HG02798 (cell line): ENCODE data around the gene OSBP2.

Experiments
- ATAC-seq: cut with Tn5 transposase; IDR thresholded peaks from one replicate; pipeline ENCODE4 v1.9.1; 2021; ENCODE audit warnings: mild to moderate bottlenecking; ENCODE audit not compliant: unreplicated experiment, poor library complexity

OSBP2 gene

DNA sequence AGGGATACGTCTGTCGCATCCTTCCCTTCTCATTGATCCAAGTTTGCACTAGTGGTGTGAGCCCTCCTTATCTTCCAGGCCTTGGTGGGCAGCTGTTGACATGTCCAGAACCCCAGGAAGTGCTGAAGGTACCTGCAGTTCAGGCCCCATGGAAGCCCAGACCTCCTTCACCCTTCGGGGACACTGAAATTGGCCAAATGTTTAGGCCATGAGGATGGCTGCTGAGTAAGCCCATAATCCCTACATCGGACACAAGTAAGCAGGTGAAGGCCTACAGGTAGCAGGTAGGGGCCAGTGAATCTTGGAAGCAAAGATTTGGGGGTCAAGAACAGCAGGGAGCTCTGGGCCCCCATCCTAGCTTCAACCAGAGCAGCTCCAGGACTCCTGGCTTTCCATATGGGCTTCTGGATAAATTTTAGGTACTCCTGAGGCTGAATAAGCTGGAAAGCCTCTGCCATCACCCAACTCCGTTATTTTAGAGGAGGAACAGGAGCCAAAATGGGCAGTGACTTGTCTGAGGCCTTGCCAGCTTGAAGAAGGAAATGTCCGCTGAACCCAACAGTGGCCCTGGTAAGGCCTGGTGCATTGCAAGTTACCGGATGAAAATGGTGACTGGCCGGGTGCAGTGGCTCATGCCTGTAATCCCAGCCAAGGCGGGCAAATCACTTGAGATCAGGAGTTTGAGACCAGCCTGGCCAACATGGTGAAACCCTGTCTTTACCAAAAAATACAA lies 228.7 kb downstream of the OSBP2 start:
- no peak for ATAC-seq

DNA sequence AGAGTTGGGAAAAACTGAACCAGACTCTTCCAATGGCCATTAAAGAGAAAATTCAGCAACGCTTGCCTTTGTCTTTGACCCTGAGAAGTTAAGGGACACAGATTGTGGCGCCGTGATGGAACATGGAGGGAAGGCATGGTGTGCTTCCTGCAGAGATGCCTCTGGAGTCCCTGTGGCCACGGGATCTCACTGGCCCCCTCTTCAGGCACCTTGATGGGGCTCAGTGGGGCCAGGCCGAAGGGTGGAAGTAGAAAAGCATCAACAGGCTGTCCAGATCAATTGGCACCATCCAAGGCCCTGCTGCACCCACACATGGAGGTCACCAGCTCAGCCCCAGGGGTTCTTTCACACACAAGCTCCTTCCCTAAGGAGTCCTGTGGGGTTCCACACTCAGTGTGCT lies 231.0 kb downstream of the OSBP2 start:
- no peak for ATAC-seq

DNA sequence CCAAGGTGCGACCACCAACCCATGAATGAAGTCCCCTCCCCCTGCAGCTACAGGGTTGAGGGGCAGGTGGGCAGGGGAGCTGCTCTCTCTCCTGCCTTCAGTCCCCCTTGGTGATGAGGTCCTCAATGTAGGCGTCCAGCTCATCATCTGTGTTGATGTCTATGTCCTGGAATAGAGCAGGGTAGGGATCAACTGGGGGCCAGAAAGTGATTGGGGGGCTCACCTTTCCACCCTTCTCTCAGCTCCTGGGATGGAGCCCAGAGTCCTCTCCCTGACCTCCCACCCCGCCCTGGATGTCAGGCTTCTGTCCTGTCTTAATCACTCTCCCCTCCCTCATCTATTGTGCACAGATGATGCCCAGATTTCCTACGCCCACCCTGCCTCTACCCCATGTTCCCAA lies 232.0 kb downstream of the OSBP2 start:
- no peak for ATAC-seq

DNA sequence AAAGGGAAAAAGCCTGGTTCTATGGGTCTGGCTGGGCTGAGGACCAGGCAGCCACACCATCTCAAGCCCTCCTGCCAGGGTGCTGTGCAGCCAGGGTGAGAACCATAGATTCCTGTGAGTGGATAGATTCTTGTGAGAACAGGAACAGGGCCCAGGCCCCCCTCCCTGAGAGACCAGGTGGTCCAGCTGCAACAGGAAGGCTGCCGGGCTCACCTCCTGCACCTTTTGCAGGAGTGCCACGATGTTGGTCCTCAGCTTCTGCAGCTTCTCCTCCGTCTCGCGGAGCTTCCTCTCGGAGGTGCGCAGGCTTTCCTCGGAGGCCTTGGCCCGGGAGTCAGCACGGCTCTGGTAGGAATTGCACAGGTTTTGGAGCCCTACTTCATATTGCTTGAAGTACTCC lies 233.1 kb downstream of the OSBP2 start:
- ATAC-seq, result no peak

DNA sequence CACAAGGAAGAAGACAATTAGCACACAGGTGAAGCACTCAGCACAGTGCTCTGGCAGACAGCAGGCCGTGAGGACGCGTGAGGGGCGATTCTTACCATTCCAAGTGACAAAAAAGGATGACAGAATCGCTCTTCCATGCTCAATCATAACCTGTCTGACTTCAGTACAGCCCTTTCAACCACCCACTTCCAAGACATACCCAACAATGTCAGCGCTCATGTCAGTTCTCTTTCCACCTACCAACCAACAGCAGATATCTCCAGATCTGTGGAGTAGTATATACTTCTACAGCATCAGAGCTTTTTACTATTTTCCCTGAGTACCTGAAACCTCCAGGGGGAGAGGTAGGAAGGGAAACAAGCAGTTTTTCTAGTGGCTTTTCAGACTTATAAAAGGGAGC lies 233.7 kb downstream of the OSBP2 start:
- ATAC-seq, result no peak

DNA sequence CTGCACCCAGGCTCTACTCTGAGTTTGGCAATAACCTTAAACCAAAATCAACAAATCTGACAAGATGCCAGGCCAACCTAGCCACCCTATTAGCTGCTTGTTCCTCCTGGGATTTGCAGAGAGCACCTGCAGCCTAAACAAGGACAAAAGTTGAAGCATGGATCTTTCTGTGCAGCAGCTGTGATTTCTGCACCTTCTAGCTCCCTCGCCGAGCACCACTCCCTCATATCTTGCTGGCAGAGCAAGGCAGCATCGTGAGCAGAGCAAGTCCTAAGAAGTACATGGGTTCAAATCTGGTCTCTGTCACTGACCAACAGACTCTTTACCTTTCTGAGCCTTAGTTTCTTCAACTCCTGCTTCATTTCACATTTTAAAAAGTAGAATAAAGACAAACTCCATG lies 235.6 kb downstream of the OSBP2 start:
- ATAC-seq, result no peak

DNA sequence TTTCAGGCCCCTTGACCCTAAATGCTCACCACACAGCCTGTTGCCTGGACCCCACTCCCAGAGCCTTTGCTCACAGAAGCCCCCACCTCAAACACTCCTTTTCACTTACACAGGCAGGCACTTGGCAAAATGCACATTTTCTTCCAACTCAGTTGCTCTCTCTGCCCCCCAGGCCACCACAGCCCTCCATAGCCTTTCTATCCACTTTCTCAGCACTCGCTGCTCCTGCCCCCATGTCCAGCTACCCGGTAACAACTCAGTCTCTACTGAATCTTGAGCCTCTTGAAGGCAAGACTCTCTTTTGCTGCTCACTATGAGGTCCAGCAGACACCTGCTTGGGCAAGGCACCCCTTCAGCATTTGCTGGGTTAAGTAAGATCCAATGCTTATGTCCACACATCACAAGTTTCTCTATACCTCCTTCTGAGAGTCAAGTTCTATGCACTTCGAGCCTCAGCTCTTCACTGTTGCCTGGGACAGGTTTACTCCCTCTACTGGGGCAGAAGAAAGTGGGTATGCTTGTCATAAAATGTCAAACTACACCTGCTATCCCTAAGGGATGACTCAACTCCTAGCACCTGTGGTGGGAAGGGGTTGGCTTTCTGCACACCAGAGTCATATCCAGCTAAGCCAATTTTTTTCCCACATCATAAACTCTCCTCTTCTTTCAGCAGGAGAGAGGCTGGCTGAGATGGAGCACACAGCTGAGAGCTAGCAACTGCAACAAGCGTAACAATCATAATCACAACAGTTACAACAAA lies 237.0 kb downstream of the OSBP2 start:
- ATAC-seq, result no peak

DNA sequence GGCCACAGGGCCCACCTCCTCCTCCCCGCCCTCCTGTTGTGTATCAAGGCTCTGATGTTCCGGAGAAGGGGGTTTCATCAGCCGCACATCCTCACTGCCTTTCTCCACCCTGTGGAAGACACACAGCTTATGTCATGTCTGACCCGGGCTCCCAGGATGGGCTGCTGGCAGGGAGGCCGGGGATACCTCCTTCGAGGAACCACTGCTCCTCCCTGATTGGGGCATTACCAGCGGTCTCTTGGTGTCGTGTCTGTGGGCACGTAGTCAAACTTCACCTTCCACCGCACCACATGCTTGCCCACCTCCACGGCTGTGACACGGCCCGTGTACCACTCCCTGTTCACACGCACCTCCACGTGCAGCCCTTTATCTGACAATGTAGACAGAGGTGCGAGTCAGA lies 238.0 kb downstream of the OSBP2 start:
- ATAC-seq, result no peak

DNA sequence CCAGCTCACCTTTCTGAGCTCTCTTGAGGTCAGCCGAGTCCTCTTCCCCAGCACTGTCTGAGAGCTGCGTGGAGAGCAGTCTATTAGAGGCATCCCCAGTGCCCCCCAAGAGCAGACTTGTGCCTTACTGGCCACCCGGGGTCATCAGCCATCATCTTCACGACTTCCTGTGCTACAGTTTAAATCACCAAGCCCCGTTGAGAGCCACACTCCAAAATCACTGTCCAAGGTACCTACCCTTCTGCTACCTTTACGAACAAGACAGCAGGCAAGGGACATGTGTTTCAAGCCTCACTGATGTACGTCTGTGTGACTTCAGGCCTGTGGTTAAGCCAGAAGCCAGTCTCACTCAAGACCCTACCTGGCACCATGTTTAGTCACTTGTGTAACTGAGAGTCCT lies 238.8 kb downstream of the OSBP2 start:
- no peak for ATAC-seq

DNA sequence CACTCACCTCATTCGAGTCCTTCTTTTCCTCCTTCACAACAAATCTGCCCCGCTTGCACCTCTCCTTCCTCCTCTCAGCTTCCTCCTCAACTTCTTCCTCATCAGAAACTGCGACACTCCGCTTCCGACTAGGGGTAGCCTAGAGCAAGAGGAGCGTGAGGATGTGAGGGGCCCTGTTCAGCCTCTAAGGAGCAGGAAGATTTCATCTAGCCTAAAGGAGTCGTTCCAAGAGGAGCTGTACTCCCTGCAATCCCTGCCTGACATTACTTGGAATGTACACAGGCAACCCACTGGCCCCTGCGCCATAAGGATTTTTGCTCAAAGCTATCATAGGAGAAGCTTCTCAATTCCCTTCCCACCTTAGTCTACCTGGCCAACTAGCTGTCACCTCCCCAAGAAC lies 239.4 kb downstream of the OSBP2 start:
- ATAC-seq, result no peak

DNA sequence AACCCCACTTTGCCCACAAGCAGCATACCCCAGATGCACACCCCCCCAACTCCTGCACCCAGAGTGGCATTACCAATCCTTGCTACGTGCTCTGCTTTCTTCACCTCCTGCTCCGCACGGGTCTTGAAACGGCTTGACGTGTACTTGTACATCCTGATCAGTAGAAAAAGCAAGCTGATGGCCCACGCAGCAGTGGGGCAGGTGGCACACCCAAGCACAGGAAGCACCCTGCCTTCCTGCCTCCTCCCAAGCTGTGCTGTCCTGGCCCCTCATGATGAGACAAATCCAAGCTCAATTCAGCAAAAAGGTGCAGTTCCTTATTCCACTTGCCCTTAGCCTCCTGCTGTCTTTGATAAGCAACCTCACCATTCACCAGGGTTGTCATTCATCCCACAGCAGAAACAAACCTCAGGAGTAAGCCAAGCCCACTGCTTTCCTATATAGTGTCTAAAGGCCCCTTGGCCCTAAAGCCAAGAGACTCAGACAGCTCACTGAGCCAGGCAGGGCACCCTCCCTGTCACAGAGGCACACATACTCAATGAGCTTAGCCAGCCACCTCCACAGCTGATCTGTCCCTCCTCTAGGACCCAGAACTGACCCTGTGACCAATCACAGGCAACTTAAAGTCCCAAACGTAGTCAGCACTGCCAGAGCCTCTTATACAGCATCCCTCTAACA lies 246.2 kb downstream of the OSBP2 start:
- no peak for ATAC-seq

DNA sequence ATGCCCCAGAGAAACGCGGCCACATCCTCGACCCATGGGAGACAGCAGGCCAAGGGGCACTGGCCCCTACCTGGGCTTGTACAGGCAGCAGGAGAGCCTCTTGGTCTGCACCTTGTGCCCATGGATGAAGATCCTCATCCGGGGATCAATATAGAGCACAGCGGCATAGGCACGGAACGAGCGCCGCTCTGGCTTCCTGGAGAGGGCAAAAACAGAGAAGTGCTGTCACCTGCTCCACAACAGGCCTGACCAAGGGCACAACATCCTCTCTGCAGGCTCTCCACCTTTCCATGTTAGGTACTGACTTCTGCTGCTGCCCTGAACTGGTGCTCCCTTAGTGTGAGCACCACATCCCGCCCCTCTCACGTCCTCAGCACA lies 246.7 kb downstream of the OSBP2 start:
- no peak for ATAC-seq

DNA sequence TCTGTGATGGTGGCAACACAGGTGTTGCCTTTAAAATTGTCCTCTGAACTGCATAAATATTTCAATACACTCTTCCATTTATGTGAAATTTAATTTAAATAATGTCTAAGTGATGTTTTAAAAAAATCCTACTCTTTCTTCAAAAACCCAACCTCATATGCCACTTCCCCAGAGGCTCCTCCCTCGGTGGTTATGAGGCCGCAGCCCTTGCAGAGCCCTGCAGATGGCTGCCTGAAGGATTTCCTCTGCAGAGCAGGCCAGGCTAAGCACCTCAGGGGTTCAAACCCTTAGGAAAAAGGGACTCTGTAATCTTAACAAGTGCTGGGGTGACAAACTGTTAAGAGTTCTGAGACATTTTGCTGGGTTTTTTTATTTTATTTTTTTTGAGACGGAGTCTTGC lies 248.7 kb downstream of the OSBP2 start:
- no peak for ATAC-seq

DNA sequence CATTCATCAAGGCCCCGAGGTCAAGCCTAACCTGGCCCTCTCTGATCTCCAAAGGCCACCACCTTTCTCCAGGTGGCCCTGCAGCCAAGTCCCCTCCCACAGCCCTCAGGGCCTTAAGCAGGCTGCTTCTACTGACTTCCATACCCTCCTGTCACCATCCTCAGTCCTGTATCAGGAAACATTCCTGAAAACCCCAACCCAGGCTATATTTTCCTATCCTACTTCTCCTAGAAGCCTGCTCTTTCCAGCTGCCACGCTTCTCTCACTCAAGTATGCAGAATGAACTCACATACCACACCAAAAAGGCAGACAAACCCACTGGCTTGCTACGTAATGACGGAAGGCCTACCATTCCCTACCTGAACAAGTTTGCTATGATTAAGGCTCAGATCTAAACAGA lies 250.3 kb downstream of the OSBP2 start:
- no peak for ATAC-seq

DNA sequence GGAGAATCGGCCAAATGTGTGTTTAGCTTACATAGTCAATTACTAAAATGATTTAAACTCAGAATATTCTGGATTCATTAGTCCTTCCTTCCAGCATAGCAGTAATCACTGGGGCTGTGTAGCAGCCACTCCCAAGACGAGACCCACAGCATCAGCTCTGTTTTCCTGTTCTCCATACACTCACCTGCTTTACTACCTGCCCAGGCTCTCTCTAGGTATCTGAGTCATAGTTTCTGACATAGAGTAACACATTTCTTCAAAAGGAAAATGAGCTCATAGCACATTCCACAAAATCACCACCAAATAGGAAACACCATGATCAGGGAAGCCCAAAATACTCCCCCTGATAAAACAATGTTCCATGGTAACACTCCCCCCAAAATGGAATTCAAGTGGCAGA lies 251.0 kb downstream of the OSBP2 start:
- no peak for ATAC-seq

DNA sequence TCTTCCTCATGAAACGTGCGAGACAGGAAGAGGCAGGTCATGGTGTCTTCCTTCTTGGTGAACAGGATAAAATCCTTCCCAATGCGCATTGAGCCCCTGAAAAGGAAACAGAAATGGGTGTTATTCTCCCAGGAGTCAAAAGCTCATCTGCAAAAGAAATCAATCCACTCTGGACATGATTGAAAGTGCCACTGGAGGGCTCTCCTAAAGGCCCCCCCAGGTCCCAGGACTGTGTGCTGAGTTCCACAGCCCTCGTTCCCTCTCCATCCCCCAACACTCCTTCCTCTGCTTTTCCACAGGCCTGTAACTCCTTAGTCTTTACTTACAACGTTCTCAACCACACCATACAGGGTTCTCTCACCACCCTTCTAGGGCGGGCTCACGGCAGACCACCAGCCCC lies 251.7 kb downstream of the OSBP2 start:
- no peak for ATAC-seq

DNA sequence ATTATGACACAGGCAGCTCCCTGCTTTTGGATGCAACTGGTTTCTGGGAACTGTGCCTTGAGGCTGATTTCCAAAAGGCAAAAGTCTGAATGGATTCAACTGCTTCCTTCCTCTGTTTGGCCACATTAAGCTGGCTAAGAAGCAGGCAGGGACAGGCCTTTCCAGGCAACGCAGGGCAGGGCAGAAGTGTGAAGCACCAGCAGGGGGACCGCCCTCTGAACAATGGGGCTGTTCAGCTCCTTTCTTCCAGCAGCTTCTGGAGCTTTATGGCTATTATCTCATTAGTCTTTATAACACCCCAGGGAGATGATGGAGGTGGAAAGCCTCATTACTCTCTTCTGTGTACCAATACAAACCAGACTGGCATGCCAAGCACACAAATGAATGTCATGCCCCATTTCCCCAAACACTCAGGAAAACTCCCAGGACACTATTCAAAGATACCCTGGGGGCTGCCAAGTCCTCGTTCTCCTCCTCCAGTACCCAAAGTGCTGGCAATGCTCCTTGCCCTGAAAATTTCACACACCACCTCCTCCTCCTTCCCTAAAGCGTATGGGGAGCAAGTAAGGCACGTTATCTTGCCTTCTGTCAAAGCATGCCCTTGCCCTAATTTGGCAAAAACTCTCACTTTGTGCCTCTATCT lies 252.6 kb downstream of the OSBP2 start:
- ATAC-seq, result no peak

DNA sequence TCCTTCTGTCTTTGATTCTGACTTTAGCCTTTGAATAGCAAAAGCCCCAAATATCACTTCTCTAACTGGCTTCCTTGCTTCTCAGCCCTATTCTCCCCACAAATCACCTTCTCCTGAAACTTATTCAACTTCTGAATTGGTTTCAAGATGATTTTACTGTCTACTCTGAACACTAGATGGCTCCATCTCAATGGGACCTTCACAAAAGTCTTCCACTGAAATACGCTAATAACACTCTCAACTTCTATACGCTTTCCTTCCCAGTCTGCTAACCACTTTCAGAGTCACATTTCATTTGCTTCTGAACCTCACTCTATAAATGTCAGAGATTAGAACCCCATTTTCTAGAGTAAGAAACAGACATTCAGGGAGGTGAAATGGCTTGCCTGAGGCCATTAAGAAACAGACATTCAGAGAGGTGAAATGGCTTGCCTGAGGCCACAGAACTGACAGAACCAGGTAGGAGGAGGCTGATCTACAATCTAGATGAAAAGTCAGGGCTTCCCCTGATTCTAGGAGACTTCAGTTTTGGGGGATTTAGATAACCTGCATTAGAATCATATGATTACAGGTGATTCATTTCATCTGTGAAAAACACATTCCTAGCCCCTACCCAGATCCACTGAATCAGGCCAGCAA lies 253.3 kb downstream of the OSBP2 start:
- no peak for ATAC-seq

DNA sequence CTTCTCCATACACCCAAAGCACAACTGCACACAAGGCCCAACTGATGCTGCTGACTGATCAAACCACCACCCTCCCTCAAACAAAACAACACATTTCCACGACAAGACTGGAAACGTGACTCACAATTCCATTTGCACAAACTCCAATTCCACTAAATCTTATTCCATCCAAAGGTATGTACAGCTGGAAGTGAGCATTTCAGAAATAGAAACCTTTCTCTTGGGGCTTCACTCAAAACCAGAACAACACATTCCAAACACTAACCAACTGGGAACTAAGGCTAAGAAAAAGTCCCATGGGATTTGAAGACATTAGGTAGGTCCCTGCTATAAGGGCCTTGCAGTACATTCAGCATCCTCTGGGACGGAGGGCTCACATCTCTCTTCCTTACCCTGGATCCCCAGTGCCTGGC lies 254.3 kb downstream of the OSBP2 start:
- ATAC-seq, result no peak

DNA sequence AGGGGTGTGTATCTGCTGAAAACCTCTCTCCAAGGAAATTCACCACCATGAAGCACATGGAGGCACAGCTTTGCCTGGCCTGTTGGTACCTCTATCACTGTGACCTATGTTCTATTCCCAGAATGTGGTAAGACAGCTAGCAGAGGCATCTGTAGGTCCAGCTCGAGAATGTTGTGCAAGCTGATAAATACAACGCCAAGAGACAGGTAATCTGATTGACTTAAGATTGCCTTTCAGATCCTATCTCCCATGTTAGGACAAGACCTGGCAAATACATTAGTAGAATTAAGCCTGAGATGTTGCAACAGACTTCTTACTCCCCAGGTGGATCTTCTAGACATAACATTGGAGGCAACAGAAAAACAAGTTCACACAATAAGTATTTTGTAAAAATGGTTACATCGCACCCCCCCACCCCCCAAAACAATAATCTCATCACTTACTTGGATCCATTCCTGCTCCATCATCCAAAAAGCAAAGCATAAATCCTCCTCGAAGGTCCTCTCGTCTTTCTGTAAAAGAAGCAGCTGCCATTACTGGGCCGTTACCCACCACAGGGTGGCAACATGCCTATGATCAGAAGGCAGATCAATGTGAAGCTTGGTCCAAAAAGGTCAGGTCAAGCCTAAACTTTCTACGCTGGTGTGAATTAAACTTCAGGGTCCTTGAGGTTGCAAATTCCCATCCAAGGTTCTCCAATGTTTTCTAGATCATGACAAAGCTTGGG lies 255.4 kb downstream of the OSBP2 start:
- ATAC-seq, result no peak
